ENCODE measurements around the gene EFCAB12.

Gene EFCAB12

GRCh38 chr3:129460572-129460971 lies 32.1 kb upstream of the EFCAB12 start:
- Mint-ChIP-seq H3K4me3 (no peak overlapping the region), H3K36me3 (peaks cover 11% of the 10 kb centered on the region), H3K9me3 (peaks cover 1% of the 10 kb centered on the region), H3K4me1 (no peaks in the 10 kb centered on the region), H3K27me3 (no peaks in the 10 kb centered on the region), H3K27ac (no peak overlapping the region)
- no peak for DNase-seq
- CTCF ChIA-PET: no interaction called here

DNA sequence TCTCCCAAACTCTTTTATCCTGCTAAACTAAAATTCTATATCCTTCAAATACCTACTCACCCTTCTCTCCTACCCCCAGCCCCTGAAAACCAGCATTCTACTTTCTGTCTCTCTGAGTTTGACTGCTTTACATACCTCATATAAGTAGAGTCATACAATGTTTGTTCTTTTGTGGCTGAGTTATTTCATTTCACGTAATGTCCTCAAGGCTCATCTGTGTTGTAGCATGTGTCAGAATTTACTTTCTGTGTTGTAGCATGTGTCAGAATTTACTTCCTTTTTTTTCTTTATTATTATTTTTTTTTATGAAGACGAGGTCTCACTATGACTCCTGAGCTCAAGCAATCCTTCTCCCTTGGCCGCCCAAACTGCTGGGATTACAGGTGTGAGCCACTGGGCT lies 31.7 kb upstream of the EFCAB12 start:
- H3K27me3 Mint-ChIP-seq: no peaks in the 10 kb centered on the region
- H3K4me1 Mint-ChIP-seq: no peaks in the 10 kb centered on the region
- CTCF ChIA-PET: no interaction called here
- H3K9me3 Mint-ChIP-seq: peaks cover 1% of the 10 kb centered on the region
- H3K36me3 Mint-ChIP-seq: peaks cover 11% of the 10 kb centered on the region
- DNase-seq: no peak
- no peak overlapping the region for H3K27ac Mint-ChIP-seq
- H3K4me3 Mint-ChIP-seq: no peak overlapping the region

DNA sequence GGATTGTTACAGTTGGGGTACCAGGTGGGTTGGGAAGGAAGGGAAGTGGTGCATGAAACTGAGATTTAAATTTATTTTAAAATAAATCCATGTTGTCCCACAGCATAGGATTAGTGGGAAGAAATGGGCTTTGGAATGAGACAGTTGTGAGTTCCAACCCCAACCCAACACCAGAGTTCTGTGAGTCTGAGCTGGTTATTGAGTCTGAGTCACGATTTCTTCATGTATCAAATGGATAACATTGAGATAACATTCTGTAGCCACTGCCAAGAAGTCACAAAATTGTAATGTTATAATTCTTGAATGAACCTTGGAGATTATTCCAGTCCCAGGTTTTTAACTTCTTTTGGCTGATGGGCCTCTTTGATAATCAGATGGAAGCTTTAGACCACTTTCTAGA lies 25.3 kb upstream of the EFCAB12 start:
- Mint-ChIP-seq H3K4me1 (peaks cover 4% of the 10 kb centered on the region), H3K27me3 (no peaks in the 10 kb centered on the region), H3K4me3 (no peak overlapping the region), H3K27ac (no peak overlapping the region), H3K36me3 (peaks cover 20% of the 10 kb centered on the region), H3K9me3 (no peaks in the 10 kb centered on the region)
- DNase-seq: no peak
- CTCF ChIA-PET: interaction anchor here (1.0 kb wide), 1 partner anchor 54 kb away, joined by 5 read pairs; no protein-coding TSS in a partner anchor

DNA sequence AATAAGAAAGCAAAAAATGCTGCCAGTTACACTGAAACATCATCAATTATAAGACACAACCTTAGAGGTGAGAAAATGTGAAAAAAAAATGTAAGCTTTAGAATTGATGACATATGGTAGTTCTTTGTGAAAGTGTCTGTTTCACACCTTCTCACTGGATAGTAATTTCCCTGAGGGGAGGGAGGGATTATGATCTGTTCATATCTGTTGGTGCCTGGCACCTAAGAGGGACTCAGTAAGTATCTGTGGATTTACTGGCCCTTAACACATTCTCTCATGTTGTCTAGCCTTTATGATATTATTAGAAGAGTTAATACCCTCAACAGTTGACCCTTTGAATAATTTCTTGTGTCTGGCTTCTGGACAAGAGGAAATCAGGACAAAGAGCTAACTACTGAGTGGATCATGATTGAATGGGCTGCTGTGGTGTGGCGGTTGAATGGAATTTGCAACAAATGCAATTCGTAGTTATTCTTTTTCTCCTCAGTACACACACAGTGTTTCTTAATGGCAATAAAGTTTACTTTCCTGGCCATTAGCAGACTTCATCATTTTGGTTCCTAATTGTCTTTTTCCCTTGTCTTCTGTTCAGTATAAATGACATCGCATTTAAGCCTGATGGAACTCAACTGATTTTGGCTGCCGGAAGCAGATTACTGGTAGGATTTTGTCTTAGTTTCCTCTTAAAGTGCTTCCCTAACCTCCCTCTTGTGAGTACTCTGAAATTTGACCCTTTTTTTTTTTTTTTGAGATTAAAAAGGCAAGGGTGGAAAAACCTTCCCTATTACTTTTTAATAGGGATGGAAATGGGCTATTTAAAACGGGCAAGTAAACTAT lies 21.1 kb upstream of the EFCAB12 start:
- peaks cover 17% of the 10 kb centered on the region for H3K36me3 Mint-ChIP-seq
- peak overlapping the region; percentile 20 for H3K27ac Mint-ChIP-seq
- CTCF ChIA-PET: no interaction called here
- H3K4me1 Mint-ChIP-seq: peaks cover 4% of the 10 kb centered on the region
- no peak overlapping the region for H3K4me3 Mint-ChIP-seq
- DNase-seq: no peak
- H3K9me3 Mint-ChIP-seq: no peaks in the 10 kb centered on the region
- H3K27me3 Mint-ChIP-seq: no peaks in the 10 kb centered on the region

GRCh38 chr3:129448186-129448895 lies 19.9 kb upstream of the EFCAB12 start:
- H3K36me3 Mint-ChIP-seq: peaks cover 16% of the 10 kb centered on the region

DNA sequence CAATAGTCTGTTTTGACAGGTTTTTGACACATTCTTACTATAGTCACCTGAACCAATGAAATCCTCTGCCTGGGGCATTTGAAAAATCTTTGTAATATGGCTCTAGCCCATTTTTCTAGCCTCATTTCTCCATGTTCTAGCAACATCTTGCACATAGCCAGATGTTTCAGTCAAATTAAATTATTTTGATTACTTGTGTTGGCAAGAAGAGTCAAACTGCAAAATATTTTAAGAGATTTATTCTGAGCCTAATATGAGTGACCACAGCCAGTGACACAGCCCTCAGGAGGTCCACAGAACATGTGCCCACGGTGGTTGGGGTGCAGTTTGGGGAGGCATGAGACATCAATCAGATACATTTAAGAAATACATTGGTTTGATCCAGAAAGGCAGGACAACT lies 18.5 kb upstream of the EFCAB12 start:
- H3K27me3 Mint-ChIP-seq: no peaks in the 10 kb centered on the region
- peaks cover 15% of the 10 kb centered on the region for H3K4me1 Mint-ChIP-seq
- no peak overlapping the region for H3K27ac Mint-ChIP-seq
- no peak for DNase-seq
- CTCF ChIA-PET: no interaction called here
- H3K36me3 Mint-ChIP-seq: peaks cover 5% of the 10 kb centered on the region
- no peaks in the 10 kb centered on the region for H3K9me3 Mint-ChIP-seq
- no peak overlapping the region for H3K4me3 Mint-ChIP-seq

More at GRCh38 chr3:129448186-129448895, 19.9 kb upstream of the EFCAB12 start:
- no peak for DNase-seq
- CTCF ChIA-PET: no interaction called here
- H3K9me3 Mint-ChIP-seq: no peaks in the 10 kb centered on the region
- H3K27me3 Mint-ChIP-seq: no peaks in the 10 kb centered on the region
- no peak overlapping the region for H3K4me3 Mint-ChIP-seq
- H3K4me1 Mint-ChIP-seq: peaks cover 4% of the 10 kb centered on the region
- no peak overlapping the region for H3K27ac Mint-ChIP-seq

DNA sequence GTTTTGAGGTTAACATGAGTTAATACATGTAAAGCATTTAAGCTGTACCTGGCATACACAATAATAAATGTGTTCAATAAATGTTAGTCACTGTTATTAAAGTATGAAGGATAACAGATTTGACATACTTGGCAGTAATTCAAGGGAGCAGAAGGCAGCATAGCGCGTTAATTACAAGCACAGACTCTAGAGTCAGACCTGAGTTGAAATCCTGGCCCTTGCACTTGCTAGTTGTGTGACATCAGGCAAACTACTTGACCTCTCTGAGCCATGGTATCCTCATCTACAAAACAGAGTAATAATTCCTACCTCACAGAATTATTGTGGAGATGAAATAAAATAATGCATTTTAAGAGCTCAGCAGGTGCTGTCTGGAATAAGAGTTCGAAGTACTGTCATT lies 17.0 kb upstream of the EFCAB12 start:
- no peaks in the 10 kb centered on the region for H3K27me3 Mint-ChIP-seq
- DNase-seq: no peak
- H3K27ac Mint-ChIP-seq: no peak overlapping the region
- CTCF ChIA-PET: no interaction called here
- H3K9me3 Mint-ChIP-seq: no peaks in the 10 kb centered on the region
- H3K4me3 Mint-ChIP-seq: no peak overlapping the region
- H3K4me1 Mint-ChIP-seq: peaks cover 28% of the 10 kb centered on the region
- peaks cover 1% of the 10 kb centered on the region for H3K36me3 Mint-ChIP-seq

- CTCF ChIA-PET: no interaction called here
- Mint-ChIP-seq H3K4me3 (peak overlapping the region; percentile 21), H3K27me3 (peaks cover 3% of the 10 kb centered on the region), H3K36me3 (peaks cover 6% of the 10 kb centered on the region), H3K9me3 (no peaks in the 10 kb centered on the region), H3K4me1 (peaks cover 31% of the 10 kb centered on the region), H3K27ac (no peak overlapping the region)
- no peak for DNase-seq
Measured at GRCh38 chr3:129442947-129443346, 14.5 kb upstream of the EFCAB12 start.

- Mint-ChIP-seq H3K36me3 (peaks cover 11% of the 10 kb centered on the region), H3K4me1 (peaks cover 36% of the 10 kb centered on the region), H3K9me3 (no peaks in the 10 kb centered on the region), H3K4me3 (peak overlapping the region; percentile 21), H3K27ac (no peak overlapping the region), H3K27me3 (peaks cover 3% of the 10 kb centered on the region)
- CTCF ChIA-PET: no interaction called here
- DNase-seq: no peak
Measured at GRCh38 chr3:129442486-129442885, 14.1 kb upstream of the EFCAB12 start.

DNA sequence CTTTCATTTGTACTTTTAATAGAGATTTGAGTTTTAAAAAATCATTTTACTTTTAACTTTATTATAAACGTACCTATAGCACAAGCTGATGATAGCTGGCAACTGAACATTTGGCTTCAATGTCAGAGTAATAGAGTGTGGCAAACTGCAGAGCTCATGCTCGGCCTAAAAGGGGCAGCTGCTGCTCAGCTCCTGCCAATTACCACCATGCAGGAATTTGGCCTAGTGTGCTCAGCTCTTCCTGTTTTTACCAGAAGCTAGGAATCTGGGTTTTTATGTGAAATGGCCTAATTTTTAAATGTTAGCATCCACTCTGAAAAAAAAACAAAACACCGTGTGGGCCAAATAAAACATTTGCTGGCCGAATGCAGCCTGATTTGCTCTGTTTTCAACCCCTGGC lies 13.3 kb upstream of the EFCAB12 start:
- H3K36me3 Mint-ChIP-seq: peaks cover 16% of the 10 kb centered on the region

GRCh38 chr3:129441215-129441614 lies 12.8 kb upstream of the EFCAB12 start:
- CTCF ChIA-PET: interaction anchor here (1.0 to 1.4 kb wide), 2 partner anchors 14 to 41 kb away, joined by 4 read pairs; no protein-coding TSS in a partner anchor
- Mint-ChIP-seq H3K36me3 (peaks cover 21% of the 10 kb centered on the region), H3K4me3 (peak overlapping the region; percentile 82), H3K9me3 (no peaks in the 10 kb centered on the region), H3K27ac (peak overlapping the region; percentile 94), H3K4me1 (peaks cover 48% of the 10 kb centered on the region), H3K27me3 (peaks cover 3% of the 10 kb centered on the region)
- peak; percentile 31 for DNase-seq

More for the DNA sequence above, 13.3 kb upstream of the EFCAB12 start:
- CTCF ChIA-PET: no interaction called here
- DNase-seq: no peak
- no peaks in the 10 kb centered on the region for H3K9me3 Mint-ChIP-seq
- H3K27ac Mint-ChIP-seq: peak overlapping the region; percentile 94
- H3K27me3 Mint-ChIP-seq: peaks cover 3% of the 10 kb centered on the region
- peak overlapping the region; percentile 82 for H3K4me3 Mint-ChIP-seq
- H3K4me1 Mint-ChIP-seq: peaks cover 43% of the 10 kb centered on the region

DNA sequence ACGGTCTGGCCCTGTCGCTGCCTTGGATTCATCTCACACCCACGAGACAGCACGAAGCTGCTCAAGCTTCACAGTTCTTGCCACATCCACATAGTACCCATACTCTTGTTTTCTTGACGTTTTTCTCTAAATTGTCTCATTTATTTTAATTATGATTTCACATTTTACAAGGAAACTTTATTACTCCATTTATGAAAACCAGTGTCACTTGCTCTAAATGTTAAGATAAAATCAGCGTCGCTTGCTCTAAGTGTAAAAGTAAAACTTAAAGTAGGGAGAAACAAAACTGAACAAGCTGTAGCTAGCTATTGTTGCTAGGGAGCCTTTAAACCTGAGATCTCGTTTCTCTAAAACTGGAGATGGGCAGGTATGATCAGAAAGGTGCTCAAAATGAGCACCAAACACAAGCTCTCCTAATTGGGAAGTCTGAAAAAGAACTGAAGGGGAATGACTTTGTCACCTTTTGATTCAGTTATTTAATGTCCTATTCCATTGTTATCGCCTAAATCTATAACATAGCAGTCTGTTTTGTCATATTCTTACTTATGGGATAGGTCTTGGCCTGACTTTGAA lies 12.3 kb upstream of the EFCAB12 start:
- H3K27me3 Mint-ChIP-seq: peaks cover 3% of the 10 kb centered on the region
- H3K9me3 Mint-ChIP-seq: no peaks in the 10 kb centered on the region
- peaks cover 25% of the 10 kb centered on the region for H3K36me3 Mint-ChIP-seq
- no peak for DNase-seq
- peaks cover 54% of the 10 kb centered on the region for H3K4me1 Mint-ChIP-seq
- CTCF ChIA-PET: interaction anchor here (1.0 to 1.4 kb wide), 2 partner anchors 13 to 41 kb away, joined by 4 read pairs; no protein-coding TSS in a partner anchor
- H3K27ac Mint-ChIP-seq: peak overlapping the region; percentile 94
- peak overlapping the region; percentile 82 for H3K4me3 Mint-ChIP-seq

- peaks cover 30% of the 10 kb centered on the region for H3K36me3 Mint-ChIP-seq
- H3K4me1 Mint-ChIP-seq: peaks cover 60% of the 10 kb centered on the region
- CTCF ChIA-PET: interaction anchor here (1.0 to 1.4 kb wide), 3 partner anchors 12 to 124 kb away, joined by 3 to 4 read pairs (median 4); a partner anchor contains a TSS
- DNase-seq: peak; percentile 99
- H3K4me3 Mint-ChIP-seq: peak within 1 kb of the TSS; percentile 82
- H3K27ac Mint-ChIP-seq: peak within 1 kb of the TSS; percentile 94
- peaks cover 3% of the 10 kb centered on the region for H3K27me3 Mint-ChIP-seq
- no peaks in the 10 kb centered on the region for H3K9me3 Mint-ChIP-seq
Measured at GRCh38 chr3:129439817-129440617, 11.6 kb upstream of the EFCAB12 start, which contains the start of the genes IFT122 and MBD4. Gene IFT122, plus strand, starts transcription at chr3:129440224. Its CDS starts 107 bp downstream, at chr3:129440331. Gene MBD4, minus strand, starts transcription at chr3:129439948. Its CDS starts 115 bp downstream, at chr3:129439833.

Data from activated naive CD4-positive, alpha-beta T cell treated with anti-CD3 and anti-CD28 coated beads, Interleukin-2, amount 10 ng/mL, durations not matched to agents 7 days and 5 days (primary cell).